Measurements from ENCODE around the gene VEZF1.

GRCh38 chr17:57949649-57950048, 38.4 kb downstream of the VEZF1 start:
- TF ChIP-seq, protein P1, sequence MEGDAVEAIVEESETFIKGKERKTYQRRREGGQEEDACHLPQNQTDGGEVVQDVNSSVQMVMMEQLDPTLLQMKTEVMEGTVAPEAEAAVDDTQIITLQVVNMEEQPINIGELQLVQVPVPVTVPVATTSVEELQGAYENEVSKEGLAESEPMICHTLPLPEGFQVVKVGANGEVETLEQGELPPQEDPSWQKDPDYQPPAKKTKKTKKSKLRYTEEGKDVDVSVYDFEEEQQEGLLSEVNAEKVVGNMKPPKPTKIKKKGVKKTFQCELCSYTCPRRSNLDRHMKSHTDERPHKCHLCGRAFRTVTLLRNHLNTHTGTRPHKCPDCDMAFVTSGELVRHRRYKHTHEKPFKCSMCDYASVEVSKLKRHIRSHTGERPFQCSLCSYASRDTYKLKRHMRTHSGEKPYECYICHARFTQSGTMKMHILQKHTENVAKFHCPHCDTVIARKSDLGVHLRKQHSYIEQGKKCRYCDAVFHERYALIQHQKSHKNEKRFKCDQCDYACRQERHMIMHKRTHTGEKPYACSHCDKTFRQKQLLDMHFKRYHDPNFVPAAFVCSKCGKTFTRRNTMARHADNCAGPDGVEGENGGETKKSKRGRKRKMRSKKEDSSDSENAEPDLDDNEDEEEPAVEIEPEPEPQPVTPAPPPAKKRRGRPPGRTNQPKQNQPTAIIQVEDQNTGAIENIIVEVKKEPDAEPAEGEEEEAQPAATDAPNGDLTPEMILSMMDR (IDR thresholded peaks at IDR 0.05 in 8 of 11, conservative IDR thresholded peaks at IDR 0.05 in 3 of 11): no peak
- no peak for TF ChIP-seq POLR2A (IDR thresholded peaks at IDR 0.05)

Measured in spleen (tissue), 7 donors.